ENCODE results near the gene RPP25.
"Not testable (repeated sequence)": the region's sequence is repeated elsewhere in the genome, so short reads cannot be mapped to it uniquely, and the experiment has no call there.

The RPP25 gene

GRCh38 chr15:74962219-74962618, 5.6 kb upstream of the RPP25 start:
- no peak for DNase-seq

- DNase-seq = no peak
Observed at GRCh38 chr15:74961616-74962015, 5.0 kb upstream of the RPP25 start.

GRCh38 chr15:74960995-74961588, 4.5 kb upstream of the RPP25 start:
- no peak for DNase-seq

GRCh38 chr15:74960286-74960685, 3.7 kb upstream of the RPP25 start:
- no peak for DNase-seq

GRCh38 chr15:74959586-74959939, 3.0 kb upstream of the RPP25 start:
- DNase-seq = no peak

GRCh38 chr15:74958908-74959585, 2.5 kb upstream of the RPP25 start:
- no peak for DNase-seq

GRCh38 chr15:74958320-74958907, 1.8 kb upstream of the RPP25 start:
- peak; percentile 89 for DNase-seq

GRCh38 chr15:74957476-74958035, 984 bp upstream of the RPP25 start:
- no peak for DNase-seq

- no peak for DNase-seq
Observed at GRCh38 chr15:74955796-74956647, 550 bp downstream of the RPP25 start.

- DNase-seq = no peak
Observed at GRCh38 chr15:74955017-74955416, 1.6 kb downstream of the RPP25 start.

- DNase-seq = no peak
Observed at GRCh38 chr15:74954515-74954914, 2.1 kb downstream of the RPP25 start.

GRCh38 chr15:74951006-74951405, 5.6 kb downstream of the RPP25 start:
- DNase-seq = no peak

GRCh38 chr15:74950078-74950908, 6.3 kb downstream of the RPP25 start:
- no peak for DNase-seq

GRCh38 chr15:74937590-74938371, 18.8 kb downstream of the RPP25 start, which contains the start of gene COX5A:
Gene COX5A, minus strand, starts transcription at chr15:74938073. Its CDS starts 59 bp downstream, at chr15:74938014.
- DNase-seq = peak; percentile 64

GRCh38 chr15:74937272-74937589, 19.3 kb downstream of the RPP25 start:
- no peak for DNase-seq

GRCh38 chr15:74935193-74935592, 21.4 kb downstream of the RPP25 start:
- DNase-seq = not testable (repeated sequence)

- DNase-seq = no peak
Observed at GRCh38 chr15:74933573-74933972, 23.0 kb downstream of the RPP25 start.

- no peak for DNase-seq
Observed at GRCh38 chr15:74928771-74929198, 27.8 kb downstream of the RPP25 start.

- no peak for DNase-seq
Observed at GRCh38 chr15:74924525-74924924, 32.0 kb downstream of the RPP25 start.

GRCh38 chr15:74920456-74920855, 36.1 kb downstream of the RPP25 start:
- no peak for DNase-seq

- no peak for DNase-seq
Observed at GRCh38 chr15:74917676-74918075, 38.9 kb downstream of the RPP25 start.

- DNase-seq = not testable (repeated sequence)
Observed at GRCh38 chr15:74913799-74914198, 42.8 kb downstream of the RPP25 start.

All from NCI-H524 treated with DMSO at 0.1 percent for 48 hours (cell line).